GM18526 (cell line): ENCODE results near the gene EEIG1.

ENCODE experiments used
- POLR2A ChIP-seq: IDR thresholded peaks from 3 replicates; pipeline ENCODE4 v1.6.1; 2011; ENCODE audit not compliant: insufficient read length; ENCODE audit errors: extremely low read depth

EEIG1 gene

GRCh38 chr9:127982912-127983311 lies 2.1 kb upstream of the EEIG1 start:
- TF ChIP-seq POLR2A: no peak

GRCh38 chr9:127981559-127982121 lies 851 bp upstream of the EEIG1 start:
- TF ChIP-seq POLR2A: no peak

GRCh38 chr9:127980060-127980705 lies 606 bp downstream of the EEIG1 start:
- TF ChIP-seq POLR2A: no peak

GRCh38 chr9:127979333-127980059 lies 1.3 kb downstream of the EEIG1 start:
- peak; percentile 55 for TF ChIP-seq POLR2A

- TF ChIP-seq POLR2A: no peak
These were observed 1.8 kb downstream of the EEIG1 start for GRCh38 chr9:127979015-127979332.

GRCh38 chr9:127977884-127978647 lies 2.7 kb downstream of the EEIG1 start:
- TF ChIP-seq POLR2A: no peak

- TF ChIP-seq POLR2A: no peak
These were observed 3.5 kb downstream of the EEIG1 start for GRCh38 chr9:127977009-127977883.

- no peak for TF ChIP-seq POLR2A
These were observed 4.3 kb downstream of the EEIG1 start for GRCh38 chr9:127976498-127976897.

GRCh38 chr9:127975376-127976315 lies 5.1 kb downstream of the EEIG1 start:
- TF ChIP-seq POLR2A: no peak

- TF ChIP-seq POLR2A: no peak
These were observed 6.0 kb downstream of the EEIG1 start for GRCh38 chr9:127974769-127975261.

- TF ChIP-seq POLR2A: no peak
These were observed 6.6 kb downstream of the EEIG1 start for GRCh38 chr9:127974001-127974768.

GRCh38 chr9:127973169-127974000 lies 7.4 kb downstream of the EEIG1 start:
- TF ChIP-seq POLR2A: no peak
